Measurements from ENCODE around the gene ENTREP3. TPM values are rescaled to one million over a fixed set of nuclear protein-coding genes. Genes with fewer than 3 reads are reported as not detected.
"Not testable (repeated sequence)": the region's sequence is repeated elsewhere in the genome, so short reads cannot be mapped to it uniquely, and the experiment has no call there.

The ENTREP3 gene
- total RNA-seq, 1 donor: 7.8 TPM

DNA sequence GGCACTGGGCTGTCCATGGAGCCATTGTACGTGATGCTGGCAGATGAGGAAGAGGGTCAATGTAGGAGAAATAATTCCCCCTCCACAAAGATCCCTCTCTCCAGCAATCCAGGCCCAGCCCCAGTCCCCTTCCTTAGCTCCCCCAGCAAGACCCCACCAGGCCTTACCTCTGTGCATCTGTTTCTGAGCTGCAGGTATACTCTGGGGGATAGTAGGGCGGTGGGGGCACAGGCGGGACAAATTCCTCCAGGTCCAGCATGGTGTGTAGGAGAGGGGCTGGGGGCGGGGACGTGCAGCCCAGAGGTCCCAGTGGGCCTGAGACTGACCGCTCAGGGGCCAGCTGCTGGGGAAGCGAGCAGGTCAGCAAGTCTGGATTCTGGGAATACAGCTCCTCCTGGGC is 3.7 kb downstream of the ENTREP3 start:
- no peak overlapping the region for H3K4me3 ChIP-seq (ENCODE audit: low read depth, low read length)
- no peak for DNase-seq (ENCODE audit: low read depth)
- TF ChIP-seq, protein P1, sequence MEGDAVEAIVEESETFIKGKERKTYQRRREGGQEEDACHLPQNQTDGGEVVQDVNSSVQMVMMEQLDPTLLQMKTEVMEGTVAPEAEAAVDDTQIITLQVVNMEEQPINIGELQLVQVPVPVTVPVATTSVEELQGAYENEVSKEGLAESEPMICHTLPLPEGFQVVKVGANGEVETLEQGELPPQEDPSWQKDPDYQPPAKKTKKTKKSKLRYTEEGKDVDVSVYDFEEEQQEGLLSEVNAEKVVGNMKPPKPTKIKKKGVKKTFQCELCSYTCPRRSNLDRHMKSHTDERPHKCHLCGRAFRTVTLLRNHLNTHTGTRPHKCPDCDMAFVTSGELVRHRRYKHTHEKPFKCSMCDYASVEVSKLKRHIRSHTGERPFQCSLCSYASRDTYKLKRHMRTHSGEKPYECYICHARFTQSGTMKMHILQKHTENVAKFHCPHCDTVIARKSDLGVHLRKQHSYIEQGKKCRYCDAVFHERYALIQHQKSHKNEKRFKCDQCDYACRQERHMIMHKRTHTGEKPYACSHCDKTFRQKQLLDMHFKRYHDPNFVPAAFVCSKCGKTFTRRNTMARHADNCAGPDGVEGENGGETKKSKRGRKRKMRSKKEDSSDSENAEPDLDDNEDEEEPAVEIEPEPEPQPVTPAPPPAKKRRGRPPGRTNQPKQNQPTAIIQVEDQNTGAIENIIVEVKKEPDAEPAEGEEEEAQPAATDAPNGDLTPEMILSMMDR (IDR thresholded peaks at IDR 0.05; ENCODE audit: insufficient read depth, low read depth, low read length): no peak

DNA sequence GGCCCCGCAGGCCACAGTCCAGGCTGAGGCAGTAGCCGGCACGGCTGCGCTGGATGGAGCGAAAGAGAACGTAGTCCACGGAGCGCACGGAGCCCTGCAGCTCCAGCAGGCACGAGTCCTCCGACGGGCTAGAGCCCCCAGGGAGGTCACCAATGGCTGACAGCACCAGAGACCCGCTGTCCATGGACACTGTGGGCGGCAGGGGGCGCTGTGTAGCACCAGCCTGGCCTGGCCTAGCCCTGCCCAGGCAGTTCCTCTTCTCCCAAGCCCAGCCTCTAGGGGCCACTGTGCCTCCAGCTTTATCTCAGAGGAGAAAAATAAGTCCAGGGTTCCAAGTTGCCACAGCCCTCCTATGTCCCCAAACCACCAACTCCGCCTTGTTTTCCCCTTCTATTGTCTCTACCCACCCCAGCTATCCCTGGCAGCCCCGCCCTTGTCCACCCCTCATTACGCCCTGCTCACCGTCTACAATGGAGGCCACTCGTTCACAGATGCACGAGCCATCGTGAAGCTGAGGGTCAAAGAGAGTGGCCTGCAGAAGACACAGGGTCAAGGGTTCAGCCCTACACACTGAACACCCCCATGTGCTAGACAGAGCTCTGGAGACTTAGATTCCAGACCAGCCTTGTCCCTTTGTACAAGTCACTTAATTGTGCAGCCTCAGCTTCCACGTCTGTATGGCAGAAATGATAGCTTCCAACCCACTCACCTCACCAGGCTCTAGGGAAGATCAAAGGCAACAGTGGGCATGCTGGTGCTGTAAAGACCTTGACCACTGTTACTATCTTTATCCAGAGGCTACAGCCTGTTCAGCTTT is 4.4 kb downstream of the ENTREP3 start:
- peak; percentile 92 for DNase-seq (ENCODE audit: low read depth)
- H3K4me3 ChIP-seq (ENCODE audit: low read depth, low read length): no peak overlapping the region
- TF ChIP-seq, protein P1 (IDR thresholded peaks at IDR 0.05; ENCODE audit: insufficient read depth, low read depth, low read length): peak; percentile 99

DNA sequence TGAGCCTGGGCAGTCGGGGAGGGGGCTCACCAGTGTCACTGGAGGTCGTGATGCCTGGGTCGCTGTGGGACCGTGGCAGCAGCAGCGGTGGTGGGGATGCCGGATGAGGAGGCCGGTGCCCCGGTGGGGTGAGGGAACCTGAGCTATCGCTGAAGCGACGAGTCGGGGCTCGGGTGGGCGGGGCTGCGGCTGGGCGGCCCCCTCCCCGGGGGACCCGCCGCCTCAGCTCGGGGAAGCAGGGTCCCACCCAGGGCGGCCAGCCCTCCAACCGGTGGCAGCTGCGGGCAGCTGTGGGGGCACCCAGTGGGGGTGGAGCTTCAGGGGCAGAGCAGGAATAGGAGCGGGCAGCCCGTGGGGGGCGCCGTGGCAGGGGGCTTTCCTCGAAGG is 5.0 kb downstream of the ENTREP3 start:
- no peak for DNase-seq (ENCODE audit: low read depth)
- no peak overlapping the region for H3K4me3 ChIP-seq (ENCODE audit: low read depth, low read length)
- TF ChIP-seq, protein P1 (IDR thresholded peaks at IDR 0.05; ENCODE audit: insufficient read depth, low read depth, low read length): no peak

DNA sequence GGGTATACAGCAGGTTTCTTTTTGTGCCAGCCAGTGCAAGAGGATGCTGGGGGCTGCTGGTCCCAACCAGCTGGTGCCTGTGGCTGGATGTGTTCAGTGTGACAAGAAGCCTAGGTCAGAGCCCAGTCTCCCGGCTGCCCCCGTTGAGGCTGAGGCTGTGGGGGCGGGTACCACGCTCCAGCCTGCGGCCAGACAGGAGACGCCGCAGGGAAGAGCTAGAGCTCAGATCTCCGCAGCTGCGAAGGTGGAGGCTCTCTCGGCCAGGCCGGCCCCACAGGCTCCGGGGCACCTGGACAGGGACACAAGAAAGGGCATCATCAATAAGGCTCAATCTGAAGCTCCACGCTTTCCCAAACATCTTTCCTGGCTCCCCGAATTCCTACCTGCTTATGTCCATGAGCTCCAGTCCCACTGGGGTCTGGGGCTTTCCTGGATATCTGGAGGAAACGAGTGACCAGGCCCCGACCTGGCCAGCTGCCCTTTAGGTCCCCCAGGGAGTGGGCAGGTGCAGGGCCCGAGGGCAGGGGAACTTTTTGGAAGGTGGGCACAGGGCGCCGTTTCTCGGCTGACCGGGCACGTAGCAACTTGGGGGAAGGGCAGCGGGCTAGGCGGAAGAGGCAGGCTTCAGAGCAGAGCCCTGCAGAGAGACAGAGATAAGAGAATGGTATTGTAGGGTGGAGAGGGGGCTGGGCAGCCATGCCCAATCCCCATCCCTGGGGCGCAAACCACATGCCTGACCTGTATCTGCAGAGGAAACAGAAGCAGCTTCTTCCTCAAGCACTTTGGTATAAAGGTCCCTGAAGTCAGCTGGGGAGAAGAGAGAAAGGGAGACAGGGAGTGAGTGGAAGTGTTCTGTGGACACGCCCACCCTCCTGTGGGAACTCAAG is 7.4 kb downstream of the ENTREP3 start:
- no peak overlapping the region for H3K4me3 ChIP-seq (ENCODE audit: low read depth, low read length)
- DNase-seq (ENCODE audit: low read depth): no peak
- TF ChIP-seq, protein P1 (IDR thresholded peaks at IDR 0.05; ENCODE audit: insufficient read depth, low read depth, low read length): no peak

DNA sequence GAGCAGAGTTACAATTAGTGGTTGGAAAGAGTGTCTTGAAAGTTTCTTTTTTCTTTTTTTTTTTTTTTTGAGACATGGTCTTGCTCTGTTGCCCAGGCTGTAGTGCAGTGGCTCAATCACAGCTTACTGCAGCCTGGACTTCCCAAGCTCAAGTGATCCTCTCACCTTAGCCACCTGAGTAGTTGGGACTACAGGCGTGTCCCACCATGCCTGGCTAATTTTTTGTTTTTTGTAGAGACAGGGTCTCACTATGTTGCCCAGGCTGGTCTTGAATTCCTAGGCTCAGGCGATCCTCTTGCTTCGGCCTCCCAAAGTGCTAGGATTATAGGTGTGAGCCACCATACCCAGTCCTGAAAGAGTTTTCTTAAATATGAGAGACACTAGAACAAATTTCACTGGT is 8.5 kb downstream of the ENTREP3 start:
- DNase-seq (ENCODE audit: low read depth); H3K4me3 ChIP-seq (ENCODE audit: low read depth, low read length): not testable (repeated sequence)

DNA sequence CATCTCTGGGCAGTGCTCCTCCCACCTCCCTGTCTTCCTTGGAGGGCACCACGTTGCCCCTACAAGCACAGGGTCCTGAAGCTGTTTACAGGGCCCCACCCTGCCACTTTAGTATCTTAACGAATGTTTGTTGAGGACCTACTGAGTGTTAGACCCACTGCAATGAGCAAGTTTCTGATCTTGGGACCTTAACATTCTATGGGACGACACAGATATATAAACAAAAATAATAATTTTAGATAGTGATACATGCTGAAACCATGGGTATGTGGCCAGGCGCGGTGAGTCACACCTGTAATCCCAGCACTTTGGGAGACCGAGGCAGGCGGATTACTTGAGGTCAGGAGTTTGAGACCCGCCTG is 10.1 kb downstream of the ENTREP3 start:
- peak overlapping the region; percentile 69 for H3K4me3 ChIP-seq (ENCODE audit: low read depth, low read length)
- TF ChIP-seq, protein P1 (IDR thresholded peaks at IDR 0.05; ENCODE audit: insufficient read depth, low read depth, low read length): no peak
- no peak for DNase-seq (ENCODE audit: low read depth)
